GM19025 (cell line): ENCODE data around the gene PKP1.
"Not testable (repeated sequence)": the region's sequence is repeated elsewhere in the genome, so short reads cannot be mapped to it uniquely, and the experiment has no call there.

Experiments used
- ATAC-seq: cut with Tn5 transposase; IDR thresholded peaks from one replicate; pipeline ENCODE4 v1.9.1; 2021; ENCODE audit warnings: mild to moderate bottlenecking, low read depth, moderate library complexity; ENCODE audit not compliant: unreplicated experiment

PKP1 gene

GRCh38 chr1:201282931-201283829, at the start of gene PKP1:
Gene PKP1, plus strand, starts transcription at chr1:201283506. Its CDS starts 197 bp downstream, at chr1:201283703.
- ATAC-seq, result no peak

DNA sequence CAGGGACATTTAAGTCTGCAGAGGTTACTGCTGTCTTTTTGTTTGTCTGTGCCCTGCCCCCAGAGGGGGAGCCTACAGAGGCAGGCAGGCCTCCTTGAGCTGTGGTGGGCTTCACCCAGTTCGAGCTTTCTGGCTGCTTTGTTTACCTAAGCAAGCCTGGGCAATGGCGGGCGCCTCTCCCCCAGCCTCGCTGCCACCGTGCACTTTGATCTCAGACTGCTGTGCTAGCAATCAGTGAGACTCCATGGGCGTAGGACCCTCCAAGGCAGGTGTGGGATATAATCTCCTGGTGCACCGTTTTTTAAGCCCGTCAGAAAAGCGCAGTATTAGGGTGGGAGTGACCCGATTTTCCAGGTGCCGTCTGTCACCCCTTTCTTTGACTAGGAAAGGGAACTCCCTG, 43.7 kb upstream of the PKP1 start:
- not testable (repeated sequence) for ATAC-seq

DNA sequence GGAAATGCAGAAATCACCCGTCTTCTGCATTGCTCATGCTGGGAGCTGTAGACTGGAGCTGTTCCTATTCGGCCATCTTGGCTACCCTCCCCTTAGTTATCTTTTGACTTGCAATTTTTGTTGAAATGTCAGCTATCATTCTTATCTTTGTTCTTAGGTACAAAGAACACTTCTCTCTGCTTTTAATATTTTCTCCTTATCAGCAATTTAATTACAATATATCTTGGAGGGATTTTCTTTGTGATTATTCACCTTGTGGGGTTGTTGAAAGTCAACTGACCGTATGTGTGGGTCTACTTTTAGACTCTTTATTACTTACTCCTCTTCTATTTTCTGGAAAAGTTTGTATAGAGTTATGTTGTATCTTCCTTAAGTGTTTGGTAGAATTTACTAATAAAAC, 43.1 kb upstream of the PKP1 start:
- ATAC-seq, result no peak

GRCh38 chr1:201241736-201242135, 41.6 kb upstream of the PKP1 start:
- no peak for ATAC-seq

DNA sequence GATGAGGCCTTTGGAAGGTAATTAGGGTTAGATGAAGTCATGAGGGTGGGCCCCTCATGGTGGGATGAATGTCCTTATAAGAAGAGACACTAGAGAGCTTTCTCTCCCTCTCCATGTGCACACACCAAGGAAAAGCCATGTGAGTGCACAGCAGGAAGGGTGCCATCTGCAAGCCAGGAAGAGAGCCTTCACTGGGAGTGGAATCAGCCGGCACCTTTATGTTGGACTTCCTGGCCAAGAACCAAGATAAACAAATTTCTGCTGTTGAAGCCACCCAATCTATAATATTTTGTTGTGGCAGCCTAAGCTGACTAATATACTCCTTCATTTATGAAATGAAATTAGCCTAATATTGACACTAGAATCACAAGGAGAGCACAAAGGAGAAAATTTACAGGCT, 38.2 kb upstream of the PKP1 start:
- no peak for ATAC-seq

- ATAC-seq, result no peak
These were observed 34.4 kb upstream of the PKP1 start for GRCh38 chr1:201248721-201249559.

DNA sequence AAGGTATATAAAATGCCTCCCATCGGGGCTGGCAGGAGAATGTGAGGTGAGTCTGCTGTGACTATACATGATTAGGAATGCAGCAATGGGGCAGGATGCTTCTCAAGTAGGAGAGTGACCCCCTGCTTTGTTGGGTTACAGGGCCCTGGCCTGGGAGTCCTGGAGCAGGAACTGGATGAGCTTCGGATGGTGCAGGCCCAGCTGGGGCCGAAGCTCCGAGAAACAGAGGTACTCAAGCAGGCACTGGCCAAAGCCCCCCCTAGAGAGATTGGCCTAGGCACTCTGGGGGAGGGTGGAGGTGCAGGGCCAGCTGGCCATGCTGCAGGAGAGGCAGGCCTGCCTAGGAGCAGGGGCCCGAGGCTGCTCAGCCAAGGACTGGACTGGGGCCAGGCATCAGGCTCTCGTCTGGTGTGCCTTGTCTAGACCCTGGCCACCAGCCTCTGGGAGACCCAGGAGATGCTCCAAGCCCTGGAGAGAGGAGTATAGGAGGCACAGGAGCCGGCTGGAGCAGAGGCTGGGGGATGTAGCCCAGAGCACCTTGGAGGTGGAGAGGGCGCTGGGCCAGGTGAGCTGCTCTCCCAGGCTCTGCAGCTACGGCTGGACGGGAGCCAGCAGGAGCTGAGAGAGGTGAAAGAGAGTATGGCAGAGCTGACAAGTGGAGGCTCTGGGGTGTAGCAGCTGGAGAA, 32.8 kb upstream of the PKP1 start:
- no peak for ATAC-seq

DNA sequence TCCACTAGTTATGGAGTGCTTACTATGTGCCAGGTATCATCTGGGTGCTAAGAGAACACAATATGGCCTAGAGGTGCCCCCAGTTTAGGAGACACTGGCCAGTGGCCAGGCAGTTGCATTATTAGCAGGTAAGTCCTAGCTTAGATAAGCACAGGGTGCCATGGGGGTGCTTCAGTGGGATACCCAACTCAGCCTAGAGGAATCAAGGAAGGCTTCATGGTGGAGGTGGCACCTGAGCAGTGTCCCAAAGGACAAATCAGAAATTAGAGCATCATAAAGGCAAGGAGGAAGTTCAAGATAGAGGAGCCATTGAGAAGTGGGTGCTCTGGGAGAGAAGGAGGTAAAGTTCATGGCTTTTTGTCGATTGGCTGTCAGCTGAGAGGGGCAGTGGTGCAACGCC, 31.9 kb upstream of the PKP1 start:
- ATAC-seq, result no peak

- no peak for ATAC-seq
These were observed 31.4 kb upstream of the PKP1 start for GRCh38 chr1:201251851-201252430.

GRCh38 chr1:201252944-201253371, 30.3 kb upstream of the PKP1 start:
- no peak for ATAC-seq

DNA sequence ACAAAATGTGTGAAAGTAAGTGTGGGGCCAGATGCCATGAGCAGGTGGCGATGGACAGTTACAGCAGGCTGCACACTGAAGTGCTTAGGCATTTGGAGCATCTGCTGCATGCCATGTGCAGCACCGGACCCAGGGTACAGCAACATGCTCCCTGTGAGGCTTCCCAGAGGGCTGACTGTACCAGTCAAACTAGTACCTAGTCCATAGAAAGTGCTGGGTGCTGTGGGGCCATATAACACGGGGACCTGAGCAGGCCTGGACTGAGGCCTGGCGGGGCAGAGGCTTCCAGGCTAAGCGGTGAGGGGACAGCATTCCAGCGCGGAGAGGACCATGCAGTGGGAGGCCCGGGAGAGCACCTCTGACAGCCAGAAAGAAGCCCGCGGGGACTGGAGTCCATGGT, 29.9 kb upstream of the PKP1 start:
- ATAC-seq, result no peak

DNA sequence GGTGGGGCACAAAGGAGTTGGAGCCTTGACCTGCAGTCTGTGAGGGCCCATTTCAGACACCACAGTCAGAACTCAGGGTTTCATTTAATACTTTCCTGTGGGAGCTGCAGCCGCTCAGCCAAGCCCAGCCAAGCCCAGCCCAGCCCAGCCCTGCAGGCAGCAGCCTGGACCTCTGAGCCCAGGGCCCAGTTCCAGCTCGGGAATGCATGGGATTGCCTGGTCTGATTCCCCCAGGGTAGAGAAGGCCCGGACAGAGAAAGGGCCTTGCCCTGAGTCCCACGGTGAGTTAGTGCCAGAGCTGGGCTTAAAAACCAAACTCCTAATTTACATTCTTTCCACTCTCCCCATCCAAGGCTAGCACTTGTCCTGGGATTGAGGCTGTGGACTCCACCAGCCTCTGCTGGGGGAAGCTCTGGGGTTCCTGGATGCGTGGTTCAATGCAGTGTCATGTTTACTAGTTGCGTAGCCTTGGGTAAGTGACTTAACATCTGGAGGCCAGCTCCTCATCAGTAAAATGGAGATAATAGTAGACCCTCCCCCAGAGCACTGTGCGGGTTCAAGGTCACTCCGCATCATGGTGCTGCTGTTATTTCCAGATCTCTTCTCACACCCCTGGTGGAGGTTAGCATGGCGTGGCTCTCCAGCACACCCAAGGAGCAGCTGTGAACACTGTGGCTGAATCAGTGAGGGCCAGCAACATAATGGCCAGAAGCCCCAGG, 29.2 kb upstream of the PKP1 start:
- ATAC-seq, result no peak

GRCh38 chr1:201254625-201255478, 28.5 kb upstream of the PKP1 start:
- no peak for ATAC-seq

- no peak for ATAC-seq
These were observed 27.6 kb upstream of the PKP1 start for GRCh38 chr1:201255479-201256362.

GRCh38 chr1:201258132-201258531, 25.2 kb upstream of the PKP1 start:
- ATAC-seq, result not testable (repeated sequence)

DNA sequence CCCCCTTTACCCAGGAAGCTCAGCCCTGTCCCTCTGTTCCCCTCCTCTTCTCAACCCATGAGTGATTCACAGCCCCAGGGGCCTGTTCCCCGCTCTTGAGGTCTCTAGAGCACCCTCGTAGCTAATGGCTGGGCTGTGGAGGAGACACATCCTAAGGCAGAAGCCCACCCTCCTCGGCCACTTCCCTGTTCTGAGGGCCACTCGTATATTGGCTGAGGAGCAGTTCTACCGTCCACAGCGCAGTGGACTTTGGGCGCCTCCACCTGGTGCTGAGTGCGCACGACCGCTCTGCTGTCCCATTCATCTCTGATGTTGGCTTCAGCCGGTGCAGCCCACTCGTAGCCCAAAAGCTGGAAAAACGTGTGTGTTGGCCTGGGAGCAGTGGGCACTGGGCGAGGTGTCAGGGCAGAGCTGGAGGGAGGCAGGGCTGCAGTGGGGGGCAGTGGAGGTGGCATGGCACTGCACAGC, 24.5 kb upstream of the PKP1 start:
- ATAC-seq, result no peak

DNA sequence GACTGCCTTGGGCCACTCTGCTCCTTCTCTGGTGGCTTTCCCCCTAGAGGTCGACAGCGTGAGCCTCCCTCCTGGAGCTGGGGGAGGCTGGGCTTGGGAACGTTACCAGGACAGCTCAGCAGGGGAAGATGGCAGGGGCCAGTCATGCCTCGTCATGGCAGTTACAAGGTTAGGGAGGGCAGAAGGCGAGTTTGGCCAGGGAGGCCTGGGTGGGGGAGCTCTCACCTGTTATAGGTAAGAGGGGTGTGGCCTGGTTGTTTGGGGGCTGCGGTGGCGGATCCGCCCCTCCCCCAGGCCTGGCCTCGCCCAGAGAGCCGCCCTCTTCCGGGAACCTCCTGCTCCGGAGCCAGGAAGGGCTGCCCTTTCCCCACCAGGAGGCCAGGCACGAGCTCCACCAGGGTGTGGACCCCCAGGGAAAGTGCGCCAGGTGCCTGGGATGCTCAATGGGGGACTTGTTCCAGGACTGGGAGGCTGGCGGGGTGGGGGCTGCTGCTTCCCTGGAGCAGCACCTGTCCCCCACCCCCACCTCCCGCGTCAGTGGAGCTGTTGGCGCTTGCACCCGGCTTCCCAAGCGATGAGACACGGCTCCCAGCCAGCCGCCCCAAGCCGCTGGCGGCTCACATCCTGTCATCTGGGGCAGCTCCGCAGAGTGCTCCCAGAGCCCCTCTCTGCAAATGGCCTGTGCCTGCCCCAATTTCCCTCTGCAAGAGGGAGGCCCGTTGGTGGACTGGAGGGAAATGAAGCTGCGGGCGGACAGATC, 23.6 kb upstream of the PKP1 start:
- ATAC-seq, result no peak
